Fibroblast of lung (primary cell): ENCODE measurements around the gene NR2F6. TPM values are rescaled to one million over a fixed set of nuclear protein-coding genes. Genes with fewer than 3 reads are reported as not detected.

Source experiments
- DNase-seq, 2 donors: peaks; one replicate each; pipeline versions ENCODE4 v3.0.0 to v3.0.0-alpha.2; 2010; ENCODE audit warnings: low read depth in 2 of 2
- H2AFZ ChIP-seq: 2 replicates; pipeline ENCODE4 v1.5.1; 2012; ENCODE audit warnings: low read length, control low read depth, inconsistent platforms
- H3K27ac ChIP-seq: 2 replicates; pipeline ENCODE4 v1.5.1; 2011; ENCODE audit warnings: low read length, control low read depth; ENCODE audit not compliant: insufficient read depth
- H3K27me3 ChIP-seq: 2 replicates; pipeline ENCODE4 v1.5.1; 2011; ENCODE audit warnings: mild to moderate bottlenecking, low read length; ENCODE audit not compliant: control insufficient read depth, insufficient read depth
- H3K36me3 ChIP-seq: 2 replicates; pipeline ENCODE4 v1.5.1; 2011; ENCODE audit warnings: low read length; ENCODE audit not compliant: control insufficient read depth, insufficient read depth
- H3K4me1 ChIP-seq: 2 replicates; pipeline ENCODE4 v1.5.1; 2011; ENCODE audit warnings: low read length; ENCODE audit not compliant: control insufficient read depth, insufficient read depth; ENCODE audit errors: extremely low read depth
- H3K4me2 ChIP-seq: 2 replicates; pipeline ENCODE4 v1.5.1; 2011; ENCODE audit warnings: low read length, control low read depth; ENCODE audit not compliant: insufficient read depth; ENCODE audit errors: extremely low read depth
- H3K4me3 ChIP-seq, 4 experiments: fragments of 200-600 bp in 1 of 4; sonication (generic) in 1 of 4; replicated peaks in 1 of 4; 2 replicates each; pipeline ENCODE4 v1.5.1; 2011 to 2016; ENCODE audit warnings: low read length in 4 of 4, low read depth in 3 of 4, mild to moderate bottlenecking in 3 of 4, control low read depth in 2 of 4, inconsistent platforms in 1 of 4, mixed read lengths in 1 of 4; ENCODE audit not compliant: insufficient read depth in 1 of 4; ENCODE audit errors: control extremely low read depth in 1 of 4
- H3K79me2 ChIP-seq: 2 replicates; pipeline ENCODE4 v1.5.1; 2012; ENCODE audit warnings: mild to moderate bottlenecking, low read length, inconsistent platforms; ENCODE audit not compliant: control insufficient read depth, insufficient read depth
- H3K9ac ChIP-seq: 2 replicates; pipeline ENCODE4 v1.5.1; 2011; ENCODE audit warnings: mild to moderate bottlenecking, low read length, control low read depth; ENCODE audit not compliant: insufficient read depth
- H3K9me3 ChIP-seq: 2 replicates; pipeline ENCODE4 v1.5.1; 2012; ENCODE audit warnings: low read depth, low read length; ENCODE audit not compliant: control insufficient read depth, insufficient read depth
- H4K20me1 ChIP-seq: 2 replicates; pipeline ENCODE4 v1.5.1; 2011; ENCODE audit warnings: low read length; ENCODE audit not compliant: control insufficient read depth, insufficient read depth; ENCODE audit errors: extremely low read depth
- EZH2 ChIP-seq: IDR thresholded peaks from 2 replicates; pipeline ENCODE4 v1.5.1; 2012; ENCODE audit warnings: low read length, control low read depth, mild to moderate bottlenecking; ENCODE audit errors: missing control alignments
- polyA plus RNA-seq, 2 donors: library from polyadenylated mRNA; depleted of rRNA in 1 of 2; stranded (reverse) in 1 of 2; unstranded in 1 of 2; fragments of >200 nt; gene quantifications; 2 replicates each; pipeline ENCODE4 v1.2.1, GENCODE V29; 2011 to 2012; ENCODE audit warnings: missing spikeins in 1 of 2
- total RNA-seq: library from RNA; depleted of rRNA; stranded (reverse); fragments of >200 nt; gene quantifications from 2 replicates; pipeline ENCODE4 v1.2.1, GENCODE V29; 2014
- TF ChIP-seq, protein P1 (sequence below), 2 donors: IDR thresholded peaks in 1 of 2; conservative IDR thresholded peaks in 1 of 2; 1 replicate in 1 of 2; 2 replicates in 1 of 2; pipeline ENCODE4 v1.5.1; 2011 to 2012; ENCODE audit warnings: low read length in 2 of 2, control low read depth in 1 of 2, inconsistent platforms in 1 of 2, low read depth in 1 of 2, mild to moderate bottlenecking in 1 of 2

The NR2F6 gene
- total and polyA plus RNA-seq, 2 donors (not counting 1 experiment from before 2014, with no cell fraction given), result 9.6 to 42.4 TPM

DNA sequence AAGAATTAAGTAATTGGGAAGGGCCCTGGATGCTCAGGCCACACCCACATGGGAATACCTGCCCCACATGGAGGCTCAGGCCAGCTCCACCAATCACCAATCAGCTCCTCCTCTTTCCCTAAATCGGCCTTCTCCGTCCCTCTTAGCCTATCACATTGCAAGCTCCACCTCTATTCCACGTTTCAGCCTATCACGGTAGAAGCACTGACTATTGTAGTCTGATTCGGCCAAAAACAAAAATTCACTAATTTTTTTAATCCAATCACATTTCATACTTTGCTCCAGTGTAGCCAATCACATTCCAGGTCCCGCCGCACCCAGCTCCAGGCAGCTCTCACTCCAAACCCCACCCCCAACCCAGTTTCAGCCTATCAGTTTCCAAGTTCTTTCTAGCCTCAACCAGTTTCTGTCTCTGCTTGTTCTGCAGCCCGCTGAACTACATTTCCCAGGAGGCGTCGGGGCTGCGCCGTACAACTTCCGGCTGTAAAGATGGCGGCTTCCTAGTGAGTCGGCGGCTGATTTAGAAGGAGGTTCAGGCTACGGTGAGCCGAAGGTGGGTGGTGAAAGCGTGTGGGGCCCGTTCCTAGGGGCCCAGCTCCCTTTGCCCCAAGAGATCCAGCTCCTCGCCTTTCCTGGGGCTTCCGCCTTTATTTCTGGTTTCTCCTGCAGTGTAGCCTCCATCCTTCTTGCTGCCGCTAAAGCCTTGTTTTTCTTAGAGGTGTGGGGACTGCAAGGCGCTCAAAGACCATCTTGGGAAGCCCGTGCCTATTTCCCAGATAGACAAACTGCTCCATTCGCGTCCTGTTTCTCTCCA lies 21.5 kb upstream of the NR2F6 start, which contains the start of gene BABAM1:
TSS of gene BABAM1 (plus strand) at position 469 of the 814 bp plus-strand sequence. CDS start 1,364 bp downstream, outside the sequence.
- no peaks in the 10 kb centered on the region for H3K4me1 ChIP-seq
- no peaks in the 10 kb centered on the region for H3K9me3 ChIP-seq
- TF ChIP-seq EZH2, result peak; percentile 83
- TF ChIP-seq, protein P1, sequence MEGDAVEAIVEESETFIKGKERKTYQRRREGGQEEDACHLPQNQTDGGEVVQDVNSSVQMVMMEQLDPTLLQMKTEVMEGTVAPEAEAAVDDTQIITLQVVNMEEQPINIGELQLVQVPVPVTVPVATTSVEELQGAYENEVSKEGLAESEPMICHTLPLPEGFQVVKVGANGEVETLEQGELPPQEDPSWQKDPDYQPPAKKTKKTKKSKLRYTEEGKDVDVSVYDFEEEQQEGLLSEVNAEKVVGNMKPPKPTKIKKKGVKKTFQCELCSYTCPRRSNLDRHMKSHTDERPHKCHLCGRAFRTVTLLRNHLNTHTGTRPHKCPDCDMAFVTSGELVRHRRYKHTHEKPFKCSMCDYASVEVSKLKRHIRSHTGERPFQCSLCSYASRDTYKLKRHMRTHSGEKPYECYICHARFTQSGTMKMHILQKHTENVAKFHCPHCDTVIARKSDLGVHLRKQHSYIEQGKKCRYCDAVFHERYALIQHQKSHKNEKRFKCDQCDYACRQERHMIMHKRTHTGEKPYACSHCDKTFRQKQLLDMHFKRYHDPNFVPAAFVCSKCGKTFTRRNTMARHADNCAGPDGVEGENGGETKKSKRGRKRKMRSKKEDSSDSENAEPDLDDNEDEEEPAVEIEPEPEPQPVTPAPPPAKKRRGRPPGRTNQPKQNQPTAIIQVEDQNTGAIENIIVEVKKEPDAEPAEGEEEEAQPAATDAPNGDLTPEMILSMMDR (conservative IDR thresholded peaks at IDR 0.05 in 1 of 2, IDR thresholded peaks at IDR 0.05 in 1 of 2; ENCODE audit: low read depth in 1 of 2, low read length in 2 of 2), result no peak
- peak within 1 kb of the TSS; percentile 71 for H2AFZ ChIP-seq
- H3K79me2 ChIP-seq, result peaks cover 5% of the 10 kb centered on the region
- peak within 1 kb of the TSS; percentile 63 to 98 (median 92) for H3K4me3 ChIP-seq
- no peaks in the 10 kb centered on the region for H4K20me1 ChIP-seq
- peak within 1 kb of the TSS; percentile 65 for H3K27ac ChIP-seq
- DNase-seq, result peak; percentile 100
- no peaks in the 10 kb centered on the region for H3K27me3 ChIP-seq
- peaks cover 6% of the 10 kb centered on the region for H3K36me3 ChIP-seq
- H3K9ac ChIP-seq, result peak within 1 kb of the TSS; percentile 60
- peak within 1 kb of the TSS; percentile 69 for H3K4me2 ChIP-seq

GRCh38 chr19:17266589-17266974 lies 20.9 kb upstream of the NR2F6 start:
- Histone ChIP-seq H3K27me3 (no peaks in the 10 kb centered on the region), H4K20me1 (no peaks in the 10 kb centered on the region), H3K9me3 (no peaks in the 10 kb centered on the region), H3K4me3 (no peak overlapping the region), H3K79me2 (peaks cover 5% of the 10 kb centered on the region), H3K9ac (no peak overlapping the region), H3K4me1 (no peaks in the 10 kb centered on the region), H2AFZ (no peak overlapping the region), H3K4me2 (no peak overlapping the region), H3K27ac (no peak overlapping the region), H3K36me3 (peaks cover 6% of the 10 kb centered on the region)
- no peak for DNase-seq
- TF ChIP-seq EZH2, result no peak
- TF ChIP-seq, protein P1 (conservative IDR thresholded peaks at IDR 0.05 in 1 of 2, IDR thresholded peaks at IDR 0.05 in 1 of 2; ENCODE audit: low read depth in 1 of 2, low read length in 2 of 2), result no peak

GRCh38 chr19:17266026-17266425 lies 20.3 kb upstream of the NR2F6 start:
- peaks cover 6% of the 10 kb centered on the region for H3K36me3 ChIP-seq
- H3K79me2 ChIP-seq, result peaks cover 5% of the 10 kb centered on the region
- H3K4me2 ChIP-seq, result no peak overlapping the region
- no peak for DNase-seq
- no peak for TF ChIP-seq EZH2
- TF ChIP-seq, protein P1 (conservative IDR thresholded peaks at IDR 0.05 in 1 of 2, IDR thresholded peaks at IDR 0.05 in 1 of 2; ENCODE audit: low read depth in 1 of 2, low read length in 2 of 2), result no peak
- H2AFZ ChIP-seq, result no peak overlapping the region
- no peak overlapping the region for H3K9ac ChIP-seq
- H4K20me1 ChIP-seq, result no peaks in the 10 kb centered on the region
- H3K27ac ChIP-seq, result no peak overlapping the region
- no peaks in the 10 kb centered on the region for H3K9me3 ChIP-seq
- H3K4me3 ChIP-seq, result no peak overlapping the region
- H3K27me3 ChIP-seq, result no peaks in the 10 kb centered on the region
- H3K4me1 ChIP-seq, result no peaks in the 10 kb centered on the region
